Breast epithelium (tissue), 4 donors: ENCODE results near the gene RINT1. TPM values are rescaled to one million over a fixed set of nuclear protein-coding genes. Genes with fewer than 3 reads are reported as not detected.
"Not testable (repeated sequence)": the region's sequence is repeated elsewhere in the genome, so short reads cannot be mapped to it uniquely, and the experiment has no call there.

ENCODE experiments used
- DNase-seq, 2 donors: peaks; one replicate each; pipeline ENCODE4 v3.0.0-alpha.2; 2019; ENCODE audit warnings: low spot score in 2 of 2
- H3K27ac ChIP-seq, 2 donors: fragments of 200-600 bp; sonication (generic) in 1 of 2; one replicate each; pipeline ENCODE4 v1.5.1; 2016 to 2019; ENCODE audit warnings: mild to moderate bottlenecking in 1 of 2
- H3K27me3 ChIP-seq, 2 donors: fragments of 200-600 bp; sonication (generic) in 1 of 2; one replicate each; pipeline versions ENCODE4 v1.5.1 to v1.6.0; 2017 to 2019; ENCODE audit warnings: control low read depth in 1 of 2, mild to moderate bottlenecking in 1 of 2
- H3K36me3 ChIP-seq: fragments of 200-600 bp; one replicate; pipeline ENCODE4 v1.5.1; 2019
- H3K4me1 ChIP-seq, 2 donors: fragments of 200-600 bp; sonication (generic); one replicate each; pipeline ENCODE4 v1.5.1; 2016 to 2019; ENCODE audit warnings: control low read depth in 1 of 2
- H3K4me3 ChIP-seq, 3 donors: fragments of 200-600 bp; sonication (generic); 1 replicate in 2 of 3; 2 replicates in 1 of 3; pipeline ENCODE4 v1.5.1; 2016 to 2019; ENCODE audit warnings: mild to moderate bottlenecking in 3 of 3, moderate library complexity in 2 of 3
- H3K9me3 ChIP-seq, 2 donors: fragments of 200-600 bp; sonication (generic) in 1 of 2; one replicate each; pipeline ENCODE4 v1.5.1; 2016 to 2019; ENCODE audit warnings: control low read depth in 1 of 2
- CTCF ChIP-seq, 3 donors: fragments of 450-650 bp; IDR thresholded peaks; one replicate each; pipeline ENCODE4 v1.5.1; 2016 to 2017; ENCODE audit warnings: antibody characterized with exemption in 3 of 3, mild to moderate bottlenecking in 3 of 3, moderate library complexity in 3 of 3
- POLR2A ChIP-seq: fragments of 450-650 bp; IDR thresholded peaks from one replicate; pipeline ENCODE4 v1.6.1; 2016; ENCODE audit warnings: antibody characterized with exemption, mild to moderate bottlenecking, moderate library complexity
- POLR2AphosphoS5 ChIP-seq, 3 donors: sonication (generic); formaldehyde crosslinking; IDR thresholded peaks; one replicate each; pipeline ENCODE4 v1.6.1; 2017; ENCODE audit warnings: antibody characterized with exemption in 3 of 3
- intact Hi-C: fragments of 100-400 bp; cut with DNase I; formaldehyde crosslinking; loops from one replicate; pipeline ENCODE4 v1.15.1; 2023; ENCODE audit warnings: low total_unique reads
- total RNA-seq, 3 donors: library from RNA; depleted of rRNA; stranded (reverse); fragments of >200 nt; gene quantifications; one replicate each; pipeline ENCODE4 v1.1.0, GENCODE V29; 2016

RINT1 gene
- total RNA-seq, 3 donors from 2014 or later = 15.7 to 19.9 (median 17.7) TPM

GRCh38 chr7:105493923-105494315 is 38.1 kb upstream of the RINT1 start:
- intact Hi-C loops = no loop called here
- H3K36me3 ChIP-seq = no peaks in the 10 kb centered on the region
- TF ChIP-seq CTCF (IDR thresholded peaks at IDR 0.05) = no peak
- H3K27ac ChIP-seq = peak overlapping the region; percentile 29 to 50
- no peaks in the 10 kb centered on the region for H3K9me3 ChIP-seq
- no peaks in the 10 kb centered on the region for H3K4me1 ChIP-seq
- DNase-seq = peak in 1 of 2 donors; percentile 54
- H3K27me3 ChIP-seq = no peaks in the 10 kb centered on the region
- peak overlapping the region in 2 of 3 donors; percentile 9 to 12 for H3K4me3 ChIP-seq

GRCh38 chr7:105496521-105496920 is 35.5 kb upstream of the RINT1 start:
- no peaks in the 10 kb centered on the region for H3K36me3 ChIP-seq
- H3K27me3 ChIP-seq = no peaks in the 10 kb centered on the region
- no peak overlapping the region for H3K4me3 ChIP-seq
- intact Hi-C loops = no loop called here
- no peaks in the 10 kb centered on the region for H3K4me1 ChIP-seq
- no peak for DNase-seq
- no peak for TF ChIP-seq POLR2AphosphoS5 (IDR thresholded peaks at IDR 0.05)
- H3K9me3 ChIP-seq = no peaks in the 10 kb centered on the region
- H3K27ac ChIP-seq = no peak overlapping the region

- DNase-seq = no peak
- Histone ChIP-seq H3K4me1 (no peaks in the 10 kb centered on the region), H3K27ac (no peak overlapping the region), H3K27me3 (no peaks in the 10 kb centered on the region), H3K4me3 (no peak overlapping the region), H3K36me3 (no peaks in the 10 kb centered on the region), H3K9me3 (no peaks in the 10 kb centered on the region)
- TF ChIP-seq POLR2AphosphoS5 (IDR thresholded peaks at IDR 0.05) (no peak), POLR2A (no peak), CTCF (IDR thresholded peaks at IDR 0.05) (no peak)
- intact Hi-C loops = no loop called here
These were observed 35.0 kb upstream of the RINT1 start for GRCh38 chr7:105497016-105497415.

- H3K27ac ChIP-seq = no peak overlapping the region
- H3K27me3 ChIP-seq = no peaks in the 10 kb centered on the region
- DNase-seq = no peak
- H3K36me3 ChIP-seq = no peaks in the 10 kb centered on the region
- intact Hi-C loops = no loop called here
- TF ChIP-seq POLR2AphosphoS5 (IDR thresholded peaks at IDR 0.05) (no peak), CTCF (IDR thresholded peaks at IDR 0.05) (no peak), POLR2A (no peak)
- no peaks in the 10 kb centered on the region for H3K9me3 ChIP-seq
- H3K4me1 ChIP-seq = no peaks in the 10 kb centered on the region
- H3K4me3 ChIP-seq = no peak overlapping the region
These were observed 29.8 kb upstream of the RINT1 start for GRCh38 chr7:105502173-105502572.

GRCh38 chr7:105512415-105512814 is 19.6 kb upstream of the RINT1 start:
- intact Hi-C loops = no loop called here
- H3K36me3 ChIP-seq = no peaks in the 10 kb centered on the region
- no peak overlapping the region for H3K27ac ChIP-seq
- no peak overlapping the region for H3K4me3 ChIP-seq
- no peak for DNase-seq
- no peaks in the 10 kb centered on the region for H3K9me3 ChIP-seq
- no peak for TF ChIP-seq POLR2A
- TF ChIP-seq CTCF (IDR thresholded peaks at IDR 0.05) = no peak
- TF ChIP-seq POLR2AphosphoS5 (IDR thresholded peaks at IDR 0.05) = no peak
- H3K4me1 ChIP-seq = no peaks in the 10 kb centered on the region
- H3K27me3 ChIP-seq = no peaks in the 10 kb centered on the region

- no peak for DNase-seq
- Histone ChIP-seq H3K9me3 (no peaks in the 10 kb centered on the region), H3K36me3 (no peaks in the 10 kb centered on the region), H3K4me1 (no peaks in the 10 kb centered on the region), H3K27ac (no peak overlapping the region), H3K27me3 (no peaks in the 10 kb centered on the region), H3K4me3 (no peak overlapping the region)
- TF ChIP-seq POLR2AphosphoS5 (IDR thresholded peaks at IDR 0.05) = no peak
- TF ChIP-seq POLR2A = no peak
- no peak for TF ChIP-seq CTCF (IDR thresholded peaks at IDR 0.05)
- intact Hi-C loops = no loop called here
These were observed 19.0 kb upstream of the RINT1 start for GRCh38 chr7:105512926-105513526.

- H3K27me3 ChIP-seq, H3K27ac ChIP-seq, H3K4me3 ChIP-seq, intact Hi-C loops, H3K9me3 ChIP-seq, DNase-seq, H3K36me3 ChIP-seq, H3K4me1 ChIP-seq: not testable (repeated sequence)
These were observed 16.4 kb upstream of the RINT1 start for GRCh38 chr7:105515610-105516009.
